ENCODE data around the gene ZKSCAN4.

DNA sequence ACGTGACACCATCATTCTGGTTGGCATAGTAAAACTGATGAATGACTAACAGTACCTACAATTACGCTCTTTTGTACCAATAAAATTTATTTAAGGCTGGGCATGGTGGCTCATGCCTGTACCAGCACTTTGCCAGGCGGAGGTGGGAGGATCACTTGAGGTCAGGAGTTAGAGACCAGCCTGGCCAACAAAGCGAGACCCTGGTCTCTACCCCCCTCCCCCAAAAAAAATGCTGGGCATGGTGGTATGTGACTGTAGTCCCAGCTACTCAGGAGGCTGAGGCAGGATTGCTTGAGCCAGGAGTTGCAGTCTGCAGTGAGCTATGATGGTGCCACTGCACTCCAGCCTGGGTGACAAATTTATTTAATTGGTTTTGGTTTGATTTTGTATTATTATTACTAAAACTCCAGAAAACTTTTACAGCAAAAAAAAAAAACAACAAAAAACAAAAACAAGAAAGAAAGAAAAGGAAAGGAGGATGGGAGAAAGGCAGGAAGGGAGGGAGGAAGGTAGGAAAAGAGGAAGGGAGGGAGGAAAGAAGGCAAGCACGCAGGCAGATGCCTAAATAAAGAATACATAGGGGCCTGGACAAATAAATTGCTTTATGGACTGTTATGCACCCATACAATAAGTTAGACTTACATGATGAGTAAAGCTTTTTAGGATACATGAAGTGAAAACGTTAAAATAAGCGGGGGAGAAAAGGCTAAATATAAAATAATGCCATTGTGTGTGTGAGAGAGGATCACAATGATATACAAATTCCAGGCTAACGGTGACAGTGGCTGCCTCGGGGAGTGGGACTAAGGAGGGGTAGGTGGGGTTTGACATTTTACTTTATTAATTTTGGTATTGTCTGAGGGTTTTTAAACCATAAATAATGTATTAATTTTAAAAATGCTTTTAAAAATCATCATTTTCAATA lies 27.7 kb downstream of the ZKSCAN4 start:
- TF ChIP-seq EZH2 (IDR thresholded peaks at IDR 0.05; ENCODE audit: borderline replicate concordance, insufficient read depth, low read length, poor library complexity, severe bottlenecking) = no peak
- no peak for TF ChIP-seq SMC3 (conservative IDR thresholded peaks at IDR 0.05; ENCODE audit: poor library complexity)
